KMS-11 (cell line): ENCODE measurements around the gene SIGLEC9.

Experiments used
- H2AFZ ChIP-seq: fragments of 200-600 bp; sonication (generic); 2 replicates; pipeline ENCODE4 v1.6.1; 2016; ENCODE audit warnings: antibody characterized with exemption, mixed run types, low read depth
- H3K27ac ChIP-seq: fragments of 200-600 bp; sonication (generic); 2 replicates; pipeline ENCODE4 v1.6.1; 2016; ENCODE audit warnings: mild to moderate bottlenecking, mixed run types
- H3K27me3 ChIP-seq: fragments of 200-600 bp; sonication (generic); 2 replicates; pipeline ENCODE4 v1.6.1; 2017; ENCODE audit warnings: mild to moderate bottlenecking, low read depth, mixed run types, moderate library complexity; ENCODE audit not compliant: insufficient read depth
- H3K36me3 ChIP-seq: fragments of 200-600 bp; sonication (generic); 2 replicates; pipeline ENCODE4 v1.6.1; 2017; ENCODE audit warnings: mild to moderate bottlenecking, mixed run types; ENCODE audit not compliant: insufficient read depth
- H3K4me1 ChIP-seq: fragments of 200-600 bp; sonication (generic); 2 replicates; pipeline ENCODE4 v1.6.1; 2016; ENCODE audit warnings: mild to moderate bottlenecking, low read depth, mixed run types; ENCODE audit not compliant: poor library complexity, severe bottlenecking
- H3K4me2 ChIP-seq: fragments of 200-600 bp; sonication (generic); 2 replicates; pipeline ENCODE4 v1.7.0; 2016; ENCODE audit warnings: mild to moderate bottlenecking, mixed run types
- H3K4me3 ChIP-seq: fragments of 200-600 bp; sonication (generic); IDR thresholded peaks from 2 replicates; pipeline ENCODE4 v1.6.1; 2017; ENCODE audit warnings: low read depth, low read length, mixed read lengths; ENCODE audit not compliant: insufficient read depth
- H3K79me2 ChIP-seq: fragments of 200-600 bp; sonication (generic); 2 replicates; pipeline ENCODE4 v1.6.1; 2016; ENCODE audit warnings: low read depth, mixed run types; ENCODE audit not compliant: insufficient read depth
- H3K9ac ChIP-seq: fragments of 200-600 bp; sonication (generic); 2 replicates; pipeline ENCODE4 v1.6.1; 2016; ENCODE audit warnings: mild to moderate bottlenecking, mixed run types
- H4K20me1 ChIP-seq: fragments of 200-600 bp; sonication (generic); 2 replicates; pipeline ENCODE4 v1.6.1; 2016; ENCODE audit warnings: mild to moderate bottlenecking, mixed run types; ENCODE audit not compliant: insufficient read depth
- CTCF ChIP-seq: fragments of 200-600 bp; sonication (generic); conservative IDR thresholded peaks from 2 replicates; pipeline ENCODE4 v1.6.1; 2017; ENCODE audit warnings: low read depth, mild to moderate bottlenecking, antibody characterized with exemption, low read length, moderate library complexity, mixed read lengths

The SIGLEC9 gene

DNA sequence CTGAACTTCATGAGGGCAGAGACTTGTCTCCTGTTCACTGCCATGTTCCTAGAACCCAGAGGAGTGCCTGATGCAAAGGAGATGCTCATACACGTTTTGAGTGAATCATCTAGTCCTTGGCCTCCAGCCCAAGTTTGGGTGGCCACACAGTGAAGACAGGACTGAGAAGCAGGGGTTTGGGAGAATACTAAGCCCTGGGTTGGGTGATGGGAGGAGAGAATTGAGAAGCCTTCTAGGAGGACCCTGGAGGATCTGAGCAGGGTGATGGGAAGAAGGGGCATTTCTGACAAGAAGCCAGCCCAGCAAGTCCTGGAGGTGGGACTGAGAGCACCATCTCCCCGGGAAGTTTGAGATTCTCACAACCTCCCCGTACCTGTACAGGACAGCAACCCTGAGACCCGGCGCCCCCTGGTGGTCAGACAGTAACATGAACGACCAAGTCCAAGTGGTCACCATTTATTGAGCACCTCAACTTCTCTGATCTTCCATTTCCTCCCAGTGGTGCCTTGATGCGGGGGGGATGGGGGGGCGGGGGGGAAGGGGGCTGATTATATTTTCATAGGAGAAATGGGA is 27.5 kb upstream of the SIGLEC9 start:
- Histone ChIP-seq H3K36me3 (no peaks in the 10 kb centered on the region; the same call in 1 of the 2 replicates), H3K9ac (no peak overlapping the region), H3K27me3 (no peaks in the 10 kb centered on the region), H3K4me1 (no peaks in the 10 kb centered on the region), H3K79me2 (no peaks in the 10 kb centered on the region), H4K20me1 (no peaks in the 10 kb centered on the region), H3K4me3 (no peak overlapping the region), H3K4me2 (no peak overlapping the region), H2AFZ (no peak overlapping the region), H3K27ac (no peak overlapping the region)
- TF ChIP-seq CTCF, result peak; percentile 61; the same call in 1 of the 2 replicates

GRCh38 chr19:51097796-51098195 is 26.9 kb upstream of the SIGLEC9 start:
- Histone ChIP-seq H3K4me2 (no peak overlapping the region), H4K20me1 (no peaks in the 10 kb centered on the region), H3K9ac (no peak overlapping the region), H3K79me2 (no peaks in the 10 kb centered on the region), H3K27me3 (no peaks in the 10 kb centered on the region), H3K27ac (no peak overlapping the region), H3K4me3 (no peak overlapping the region), H3K4me1 (no peaks in the 10 kb centered on the region), H2AFZ (no peak overlapping the region), H3K36me3 (no peaks in the 10 kb centered on the region; the same call in 1 of the 2 replicates)
- TF ChIP-seq CTCF, result no peak

DNA sequence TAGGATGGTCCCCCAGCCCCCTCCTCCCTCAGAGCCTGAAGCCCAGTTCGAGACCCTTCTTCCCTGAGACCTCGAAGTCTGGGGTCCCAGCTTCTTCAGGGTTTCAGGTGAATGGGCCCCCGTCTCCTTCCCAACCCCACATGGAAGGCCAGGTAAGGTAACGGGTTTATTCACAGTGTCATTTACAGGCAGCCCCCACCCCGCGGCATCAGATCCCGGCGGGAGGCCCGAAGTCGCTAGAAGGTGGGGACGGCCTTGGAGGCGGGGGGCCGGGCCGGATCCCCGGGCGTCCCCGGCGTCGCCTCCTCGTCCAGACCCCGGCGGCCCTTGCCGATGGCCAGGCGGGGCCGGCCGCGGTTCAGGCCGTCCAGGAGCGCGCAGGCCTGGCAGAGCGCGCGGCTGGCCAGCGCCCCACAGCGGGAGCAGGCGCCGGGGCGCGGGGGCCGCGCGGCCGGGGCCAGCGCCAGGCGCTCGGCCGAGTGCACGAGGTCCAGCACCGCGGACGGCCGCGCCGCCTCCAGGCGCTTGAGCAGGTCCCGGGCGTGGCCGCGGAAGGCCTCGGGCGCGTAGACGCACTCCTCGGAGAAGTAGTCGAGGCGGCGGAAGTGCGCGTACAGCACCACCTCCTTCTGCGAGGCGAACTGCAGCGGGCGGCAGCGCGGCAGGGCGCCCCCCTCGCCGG is 26.2 kb upstream of the SIGLEC9 start:
- no peak overlapping the region for H3K4me2 ChIP-seq
- no peak overlapping the region for H3K4me3 ChIP-seq
- TF ChIP-seq CTCF, result no peak
- no peak overlapping the region for H3K27ac ChIP-seq
- no peak overlapping the region for H2AFZ ChIP-seq
- H3K4me1 ChIP-seq, result no peaks in the 10 kb centered on the region
- H3K27me3 ChIP-seq, result no peaks in the 10 kb centered on the region
- no peak overlapping the region for H3K9ac ChIP-seq
- H4K20me1 ChIP-seq, result no peaks in the 10 kb centered on the region
- H3K79me2 ChIP-seq, result no peaks in the 10 kb centered on the region
- H3K36me3 ChIP-seq, result no peaks in the 10 kb centered on the region; the same call in 1 of the 2 replicates

- Histone ChIP-seq H3K27me3 (no peaks in the 10 kb centered on the region), H3K9ac (no peak overlapping the region), H2AFZ (no peak overlapping the region), H3K36me3 (no peaks in the 10 kb centered on the region; the same call in 1 of the 2 replicates), H3K27ac (no peak overlapping the region), H3K4me1 (no peaks in the 10 kb centered on the region), H3K4me2 (no peak overlapping the region), H3K4me3 (no peak overlapping the region), H3K79me2 (no peaks in the 10 kb centered on the region), H4K20me1 (no peaks in the 10 kb centered on the region)
- no peak for TF ChIP-seq CTCF
These were observed 25.7 kb upstream of the SIGLEC9 start for GRCh38 chr19:51099047-51099382.
